SK-N-MC (cell line): ENCODE data around the gene TBXA2R.
"Not testable (repeated sequence)": the region's sequence is repeated elsewhere in the genome, so short reads cannot be mapped to it uniquely, and the experiment has no call there.

Source experiments
- EZH2 ChIP-seq: fragments of 200-600 bp; sonication (generic); IDR thresholded peaks from one replicate; pipeline ENCODE4 v1.6.1; 2017; ENCODE audit warnings: antibody characterized with exemption
- POLR2AphosphoS5 ChIP-seq: IDR thresholded peaks from 2 replicates; pipeline ENCODE4 v1.6.1; 2012; ENCODE audit warnings: mild to moderate bottlenecking, low read depth, low read length, borderline replicate concordance

- not testable (repeated sequence) for TF ChIP-seq EZH2, POLR2AphosphoS5
Measured at GRCh38 chr19:3581792-3582191, 24.9 kb downstream of the TBXA2R start.
